Measurements from ENCODE around the gene PDLIM3.

GRCh38 chr4:185541251-185541727, 6.0 kb upstream of the PDLIM3 start:
- TF ChIP-seq CTCF (IDR thresholded peaks at IDR 0.05), result no peak
- TF ChIP-seq POLR2A (IDR thresholded peaks at IDR 0.05), result no peak

All from uterus (tissue), 2 donors.